GM13976 (cell line): ENCODE results near the gene DCUN1D2.

Experiments
- DNase-seq: peaks from one replicate; pipeline ENCODE4 v3.0.0; 2012; ENCODE audit warnings: low spot score
- CTCF ChIP-seq: IDR thresholded peaks from 2 replicates; pipeline ENCODE4 v1.5.1; 2012; ENCODE audit warnings: borderline replicate concordance, mild to moderate bottlenecking; ENCODE audit not compliant: insufficient read depth; ENCODE audit errors: extremely low read depth, missing control alignments, control extremely low read depth
- in situ Hi-C: fragments of 300-500 bp; cut with MboI; formaldehyde crosslinking; loops from one replicate; pipeline ENCODE4 v1.12.0; 2022; ENCODE audit warnings: low sequenced_read_pairs, mixed read lengths, inconsistent platforms; ENCODE audit not compliant: unreplicated experiment

DCUN1D2 gene

DNA sequence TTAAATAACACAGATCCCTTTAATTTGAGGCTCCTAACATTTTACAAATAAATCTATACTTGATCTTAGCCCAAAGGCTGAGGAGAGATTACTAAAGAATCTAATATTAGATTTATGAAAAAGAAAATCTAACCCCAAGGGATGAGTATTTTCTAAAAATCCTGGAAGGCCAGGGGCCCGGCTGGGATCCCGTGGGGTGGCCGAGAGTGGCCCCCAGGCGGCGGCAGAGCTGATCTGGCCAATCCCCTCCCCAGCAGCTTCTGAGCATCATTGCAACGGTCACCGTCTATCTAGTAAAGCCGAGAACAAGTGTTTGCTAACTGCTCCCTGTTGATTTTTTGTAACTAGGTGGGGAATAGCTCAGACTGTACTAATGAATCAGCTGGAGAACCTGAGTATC lies 74.7 kb downstream of the DCUN1D2 start:
- in situ Hi-C loops: no loop called here
- no peak for TF ChIP-seq CTCF
- DNase-seq: no peak

- DNase-seq: no peak
- in situ Hi-C loops: no loop called here
- TF ChIP-seq CTCF: no peak
These were observed 75.5 kb downstream of the DCUN1D2 start for GRCh38 chr13:113415032-113415431.

- in situ Hi-C loops: no loop called here
- DNase-seq: no peak
- no peak for TF ChIP-seq CTCF
These were observed 76.2 kb downstream of the DCUN1D2 start for GRCh38 chr13:113414335-113414734.

DNA sequence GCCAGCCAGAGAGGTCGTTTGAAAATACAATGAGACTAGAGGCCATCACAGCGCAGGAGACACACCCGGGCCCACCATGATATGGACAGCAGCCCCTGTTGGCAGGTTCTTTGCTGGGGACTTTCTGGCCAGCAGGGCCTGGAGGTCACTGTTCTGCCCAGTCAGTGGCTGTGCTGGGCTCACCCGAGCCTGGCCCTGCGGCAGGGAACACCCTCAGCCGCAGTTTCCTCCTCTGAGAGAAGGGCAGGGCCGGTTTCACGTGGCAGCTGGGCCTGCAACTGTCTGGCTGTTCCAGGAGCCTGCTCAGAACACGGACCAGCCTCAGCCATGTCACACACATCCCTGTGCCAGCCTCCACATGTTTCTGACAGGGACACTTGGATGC lies 76.6 kb downstream of the DCUN1D2 start:
- TF ChIP-seq CTCF: no peak
- no peak for DNase-seq
- in situ Hi-C loops: no loop called here

DNA sequence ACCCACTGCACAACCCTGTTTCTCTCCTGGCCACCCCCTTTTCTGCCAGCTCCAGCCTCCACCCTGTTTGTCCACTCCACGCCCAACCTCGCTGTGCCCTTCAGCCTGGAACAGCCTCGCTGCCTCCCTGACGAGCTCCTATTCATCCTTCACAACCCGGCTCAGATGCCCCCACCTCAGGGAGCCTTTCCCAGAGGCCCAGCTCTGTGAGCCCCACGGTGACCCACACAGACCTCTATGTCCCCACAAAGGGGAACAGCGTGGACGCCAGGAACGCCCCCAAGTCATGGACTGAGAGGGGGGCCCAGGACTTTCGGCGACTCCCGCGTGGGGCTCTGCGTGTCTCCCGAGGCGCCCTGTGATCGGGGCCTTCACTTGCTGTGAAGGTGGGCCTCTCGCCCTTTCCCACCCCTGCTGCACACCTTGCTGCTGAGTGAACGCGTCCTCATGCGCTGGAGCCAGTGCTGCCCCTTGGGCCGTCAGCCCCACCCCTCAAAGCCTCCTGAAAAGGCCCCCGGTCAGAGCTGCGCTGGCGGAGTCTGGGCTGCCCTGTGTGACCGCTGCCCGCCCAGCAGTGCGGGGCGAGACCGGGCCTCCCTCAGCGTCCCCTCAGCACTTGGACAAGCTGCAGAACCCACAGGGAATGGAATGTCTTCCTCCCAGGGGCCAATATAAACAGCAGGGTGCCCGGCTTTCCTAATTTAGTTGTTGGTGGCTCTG lies 77.2 kb downstream of the DCUN1D2 start:
- no peak for DNase-seq
- TF ChIP-seq CTCF: no peak
- in situ Hi-C loops: no loop called here

GRCh38 chr13:113412440-113412839 lies 78.1 kb downstream of the DCUN1D2 start:
- TF ChIP-seq CTCF: no peak
- no peak for DNase-seq
- in situ Hi-C loops: no loop called here
